GM19239 (cell line): Measurements from ENCODE around the gene GDF3.
"Not testable (repeated sequence)": the region's sequence is repeated elsewhere in the genome, so short reads cannot be mapped to it uniquely, and the experiment has no call there.

Source experiments
- DNase-seq: peaks from one replicate; pipeline ENCODE4 v3.0.0; 2011; ENCODE audit warnings: low spot score; ENCODE audit not compliant: insufficient read length
- FAIRE-seq: peaks from 2 replicates; lab custom pipeline; 2011; peaks lifted over from hg19 to GRCh38; lab: Jason Lieb, UNC

Gene GDF3

GRCh38 chr12:7675455-7675854 is 20.1 kb downstream of the GDF3 start:
- not testable (repeated sequence) for FAIRE-seq, DNase-seq

GRCh38 chr12:7668171-7668570 is 27.4 kb downstream of the GDF3 start:
- DNase-seq, result no peak
- no peak for FAIRE-seq

- FAIRE-seq (no peak), DNase-seq (no peak)
Measured at GRCh38 chr12:7667125-7667524, 28.4 kb downstream of the GDF3 start.

GRCh38 chr12:7666595-7666994 is 29.0 kb downstream of the GDF3 start:
- DNase-seq (no peak), FAIRE-seq (no peak)

- DNase-seq, result no peak
- no peak for FAIRE-seq
Measured at GRCh38 chr12:7661741-7662140, 33.8 kb downstream of the GDF3 start.

- no peak for FAIRE-seq
- DNase-seq, result no peak
Measured at GRCh38 chr12:7656121-7656520, 39.5 kb downstream of the GDF3 start.

- no peak for DNase-seq
- no peak for FAIRE-seq
Measured at GRCh38 chr12:7650091-7650490, 45.5 kb downstream of the GDF3 start.

- DNase-seq (no peak), FAIRE-seq (no peak)
Measured at GRCh38 chr12:7647071-7647470, 48.5 kb downstream of the GDF3 start.

- no peak for FAIRE-seq
- no peak for DNase-seq
Measured at GRCh38 chr12:7646178-7646475, 49.4 kb downstream of the GDF3 start.

GRCh38 chr12:7645395-7646177 is 50.0 kb downstream of the GDF3 start:
- DNase-seq (peak; percentile 24), FAIRE-seq (no peak)

- DNase-seq (no peak), FAIRE-seq (peak; percentile 44)
Measured at GRCh38 chr12:7642876-7643309, 52.7 kb downstream of the GDF3 start.

- no peak for DNase-seq
- no peak for FAIRE-seq
Measured at GRCh38 chr12:7642287-7642686, 53.3 kb downstream of the GDF3 start.

- DNase-seq, FAIRE-seq: not testable (repeated sequence)
Measured at GRCh38 chr12:7640123-7640995, 55.2 kb downstream of the GDF3 start.
